PC-9 (cell line): Measurements from ENCODE around the gene GATAD2A. TPM values are rescaled to one million over a fixed set of nuclear protein-coding genes. Genes with fewer than 3 reads are reported as not detected.

ENCODE experiments used
- BruUV-seq: library from RNA; stranded (reverse); fragments of 400-500 nt; replicated peaks from 2 replicates; lab custom pipeline; 2021; lab: Mats Ljungman, UMichigan
- CTCF ChIA-PET: fragments of 300-600 bp; sonication (Branson Sonifier 250); formaldehyde crosslinking; loops from one replicate; lab custom pipeline; 2022; ENCODE audit warnings: antibody characterized with exemption; lab: Charles Lee
- POLR2A ChIA-PET: fragments of 300-600 bp; sonication (Branson Sonifier 250); formaldehyde crosslinking; loops from one replicate; lab custom pipeline; 2022; ENCODE audit warnings: antibody characterized with exemption; ENCODE audit not compliant: unreplicated experiment; lab: Charles Lee
- DNase-seq, 2 experiments: peaks; one replicate each; pipeline versions ENCODE4 v3.0.0 to v3.0.0-alpha.2; 2015 to 2022; ENCODE audit warnings: mixed read lengths in 1 of 2
- H2AFZ ChIP-seq: fragments of 200-600 bp; sonication (generic); 2 replicates; pipeline ENCODE4 v1.8.1; 2017; ENCODE audit warnings: antibody characterized with exemption
- H3F3A ChIP-seq: fragments of 200-600 bp; sonication (generic); 2 replicates; pipeline ENCODE4 v1.8.1; 2017; ENCODE audit warnings: antibody characterized with exemption, mild to moderate bottlenecking, low read depth; ENCODE audit not compliant: insufficient read depth
- H3K27ac ChIP-seq: fragments of 200-600 bp; sonication (generic); 2 replicates; pipeline ENCODE4 v1.6.1; 2016; ENCODE audit warnings: mixed run types
- H3K27me3 ChIP-seq: fragments of 200-600 bp; sonication (generic); 2 replicates; pipeline ENCODE4 v1.6.1; 2016; ENCODE audit warnings: low read depth, mixed run types; ENCODE audit not compliant: insufficient read depth
- H3K36me3 ChIP-seq: fragments of 200-600 bp; sonication (generic); 2 replicates; pipeline ENCODE4 v1.6.1; 2016; ENCODE audit warnings: low read depth, mixed run types
- H3K4me1 ChIP-seq: fragments of 200-600 bp; sonication (generic); replicated peaks from 2 replicates; pipeline ENCODE4 v1.6.1; 2016; ENCODE audit warnings: mixed run types; ENCODE audit not compliant: insufficient read depth
- H3K4me2 ChIP-seq: fragments of 200-600 bp; sonication (generic); 2 replicates; pipeline ENCODE4 v1.6.1; 2017; ENCODE audit warnings: mixed run types
- H3K4me3 ChIP-seq: fragments of 200-600 bp; sonication (generic); 2 replicates; pipeline ENCODE4 v1.6.1; 2016; ENCODE audit warnings: mixed run types
- H3K79me2 ChIP-seq: fragments of 200-600 bp; sonication (generic); 2 replicates; pipeline ENCODE4 v1.6.1; 2017; ENCODE audit warnings: low read depth, mixed run types
- H3K9me2 ChIP-seq: fragments of 200-600 bp; sonication (generic); 2 replicates; pipeline ENCODE4 v1.8.1; 2017; ENCODE audit warnings: mild to moderate bottlenecking; ENCODE audit not compliant: insufficient read depth
- H3K9me3 ChIP-seq: fragments of 200-600 bp; sonication (generic); 2 replicates; pipeline ENCODE4 v1.8.1; 2016; ENCODE audit warnings: low read depth; ENCODE audit not compliant: insufficient read depth
- H4K20me1 ChIP-seq: fragments of 200-600 bp; sonication (generic); 2 replicates; pipeline ENCODE4 v1.8.1; 2017; ENCODE audit not compliant: insufficient read depth
- CTCF ChIP-seq: fragments of 200-600 bp; sonication (generic); conservative IDR thresholded peaks from 2 replicates; pipeline ENCODE4 v1.6.1; 2017; ENCODE audit warnings: mixed run types, antibody characterized with exemption, mild to moderate bottlenecking, moderate library complexity
- EZH2 ChIP-seq: fragments of 200-600 bp; sonication (generic); IDR thresholded peaks from 2 replicates; pipeline ENCODE4 v1.8.0; 2017; ENCODE audit warnings: antibody characterized with exemption, low read depth
- intact Hi-C: fragments of 100-400 bp; cut with micrococcal nuclease; formaldehyde crosslinking; loops from one replicate; pipeline ENCODE4 v1.10.0; 2022; ENCODE audit not compliant: unreplicated experiment
- total RNA-seq: library from RNA; stranded (reverse); gene quantifications from 2 replicates; pipeline ENCODE4 v1.2.3, GENCODE V29; 2021

GATAD2A gene
- total RNA-seq, 1 experiment from 2014 or later = 129 TPM

GRCh38 chr19:19459707-19460251 lies 54.3 kb downstream of the GATAD2A start:
- Histone ChIP-seq H3K27me3 (no peaks in the 10 kb centered on the region), H3K27ac (no peak overlapping the region), H3F3A (peaks cover 12% of the 10 kb centered on the region; the same call in 1 of the 2 replicates), H3K9me3 (no peaks in the 10 kb centered on the region), H3K4me2 (no peak overlapping the region), H3K4me1 (no peaks in the 10 kb centered on the region), H3K9me2 (no peaks in the 10 kb centered on the region), H3K36me3 (0 out of 2 replicates have a peak, but pooled peaks cover 3% of the 10 kb centered on the region), H2AFZ (no peak overlapping the region), H3K79me2 (peaks cover 81% of the 10 kb centered on the region), H4K20me1 (peaks cover 78% of the 10 kb centered on the region), H3K4me3 (no peak overlapping the region)
- ChIA-PET POLR2A (interaction anchor here (0.6 kb wide), 1 partner anchor 98 kb away, joined by 8 read pairs; no protein-coding TSS in a partner anchor), CTCF (no interaction called here)
- TF ChIP-seq CTCF = no peak
- no peak for TF ChIP-seq EZH2
- DNase-seq = no peak
- intact Hi-C loops = no loop called here
- BruUV-seq = no TSS peak

- intact Hi-C loops = no loop called here
- POLR2A ChIA-PET = interaction anchor here (0.6 kb wide), 1 partner anchor 98 kb away, joined by 8 read pairs; no protein-coding TSS in a partner anchor
- no peak overlapping the region for H3K4me2 ChIP-seq
Observed at GRCh38 chr19:19460258-19460731, 54.8 kb downstream of the GATAD2A start.

GRCh38 chr19:19460761-19461265 lies 55.3 kb downstream of the GATAD2A start:
- no TSS peak for BruUV-seq
- Histone ChIP-seq H3K9me3 (no peaks in the 10 kb centered on the region), H3K4me1 (no peaks in the 10 kb centered on the region), H3F3A (peaks cover 9% of the 10 kb centered on the region; the same call in 1 of the 2 replicates), H4K20me1 (peaks cover 68% of the 10 kb centered on the region), H3K36me3 (peaks cover 12% of the 10 kb centered on the region), H3K4me2 (no peak overlapping the region), H3K4me3 (no peak overlapping the region), H3K27ac (no peak overlapping the region), H2AFZ (no peak overlapping the region), H3K79me2 (peaks cover 76% of the 10 kb centered on the region), H3K9me2 (no peaks in the 10 kb centered on the region), H3K27me3 (no peaks in the 10 kb centered on the region)
- no peak for DNase-seq
- POLR2A ChIA-PET = no interaction called here
- intact Hi-C loops = no loop called here
- no peak for TF ChIP-seq CTCF
- no peak for TF ChIP-seq EZH2
- CTCF ChIA-PET = no interaction called here

More at GRCh38 chr19:19460258-19460731, 54.8 kb downstream of the GATAD2A start:
- no peak for DNase-seq
- Histone ChIP-seq H3K27me3 (no peaks in the 10 kb centered on the region), H3K9me2 (no peaks in the 10 kb centered on the region), H3K79me2 (peaks cover 76% of the 10 kb centered on the region), H3K27ac (no peak overlapping the region), H4K20me1 (peaks cover 73% of the 10 kb centered on the region), H3K36me3 (peaks cover 6% of the 10 kb centered on the region; the same call in 1 of the 2 replicates), H2AFZ (no peak overlapping the region), H3K4me1 (no peaks in the 10 kb centered on the region), H3K4me3 (no peak overlapping the region), H3K9me3 (no peaks in the 10 kb centered on the region), H3F3A (peaks cover 7% of the 10 kb centered on the region; the same call in 1 of the 2 replicates)
- BruUV-seq = no TSS peak
- no peak for TF ChIP-seq EZH2
- CTCF ChIA-PET = no interaction called here
